Measurements from ENCODE around the gene HOXD3. TPM values are rescaled to one million over a fixed set of nuclear protein-coding genes. Genes with fewer than 3 reads are reported as not detected.

HOXD3 gene
- total and polyA plus RNA-seq, 2 donors (not counting 1 experiment from before 2014, with no cell fraction given): not detected

GRCh38 chr2:176164201-176164600 is 7.1 kb downstream of the HOXD3 start:
- Histone ChIP-seq H3K4me1 (ENCODE audit: control insufficient read depth, extremely low read depth, insufficient read depth, low read length) (no peaks in the 10 kb centered on the region), H3K4me2 (ENCODE audit: extremely low read depth, insufficient read depth, low read length) (no peak overlapping the region), H3K79me2 (ENCODE audit: control insufficient read depth, insufficient read depth, low read length) (no peaks in the 10 kb centered on the region), H3K9ac (ENCODE audit: insufficient read depth, low read length) (no peak overlapping the region), H3K4me3 (replicated peaks in 1 of 4; ENCODE audit: control extremely low read depth in 1 of 4, insufficient read depth in 1 of 4, low read depth in 3 of 4, low read length in 4 of 4) (no peak overlapping the region), H3K36me3 (ENCODE audit: control insufficient read depth, insufficient read depth, low read length) (no peaks in the 10 kb centered on the region), H2AFZ (ENCODE audit: low read length) (no peak overlapping the region), H4K20me1 (ENCODE audit: control insufficient read depth, extremely low read depth, insufficient read depth, low read length) (no peaks in the 10 kb centered on the region), H3K27me3 (ENCODE audit: control insufficient read depth, insufficient read depth, low read length) (peaks cover 67% of the 10 kb centered on the region), H3K27ac (ENCODE audit: insufficient read depth, low read length) (no peak overlapping the region), H3K9me3 (ENCODE audit: control insufficient read depth, insufficient read depth, low read depth, low read length) (no peaks in the 10 kb centered on the region)
- TF ChIP-seq EZH2 (IDR thresholded peaks at IDR 0.05; ENCODE audit: low read length, missing control alignments): no peak
- no peak for TF ChIP-seq CTCF (conservative IDR thresholded peaks at IDR 0.05 in 1 of 2, IDR thresholded peaks at IDR 0.05 in 1 of 2; ENCODE audit: low read depth in 1 of 2, low read length in 2 of 2)
- DNase-seq (ENCODE audit: low read depth in 2 of 2): no peak

- Histone ChIP-seq H3K9ac (ENCODE audit: insufficient read depth, low read length) (no peak overlapping the region), H3K79me2 (ENCODE audit: control insufficient read depth, insufficient read depth, low read length) (no peaks in the 10 kb centered on the region), H4K20me1 (ENCODE audit: control insufficient read depth, extremely low read depth, insufficient read depth, low read length) (no peaks in the 10 kb centered on the region), H3K9me3 (ENCODE audit: control insufficient read depth, insufficient read depth, low read depth, low read length) (no peaks in the 10 kb centered on the region), H3K4me3 (replicated peaks in 1 of 4; ENCODE audit: control extremely low read depth in 1 of 4, insufficient read depth in 1 of 4, low read depth in 3 of 4, low read length in 4 of 4) (no peak overlapping the region), H3K27ac (ENCODE audit: insufficient read depth, low read length) (no peak overlapping the region), H2AFZ (ENCODE audit: low read length) (no peak overlapping the region), H3K27me3 (ENCODE audit: control insufficient read depth, insufficient read depth, low read length) (peaks cover 62% of the 10 kb centered on the region), H3K4me1 (ENCODE audit: control insufficient read depth, extremely low read depth, insufficient read depth, low read length) (no peaks in the 10 kb centered on the region), H3K4me2 (ENCODE audit: extremely low read depth, insufficient read depth, low read length) (no peak overlapping the region), H3K36me3 (ENCODE audit: control insufficient read depth, insufficient read depth, low read length) (no peaks in the 10 kb centered on the region)
- TF ChIP-seq EZH2 (IDR thresholded peaks at IDR 0.05; ENCODE audit: low read length, missing control alignments): peak; percentile 73
- TF ChIP-seq CTCF (conservative IDR thresholded peaks at IDR 0.05 in 1 of 2, IDR thresholded peaks at IDR 0.05 in 1 of 2; ENCODE audit: low read depth in 1 of 2, low read length in 2 of 2): no peak
- DNase-seq (ENCODE audit: low read depth in 2 of 2): peak in 1 of 2 donors; percentile 88
Measured at GRCh38 chr2:176164611-176165369, 7.7 kb downstream of the HOXD3 start.

GRCh38 chr2:176165370-176166050 is 8.4 kb downstream of the HOXD3 start:
- no peaks in the 10 kb centered on the region for H3K4me1 ChIP-seq (ENCODE audit: control insufficient read depth, extremely low read depth, insufficient read depth, low read length)
- no peak for TF ChIP-seq CTCF (conservative IDR thresholded peaks at IDR 0.05 in 1 of 2, IDR thresholded peaks at IDR 0.05 in 1 of 2; ENCODE audit: low read depth in 1 of 2, low read length in 2 of 2)
- no peak for TF ChIP-seq EZH2 (IDR thresholded peaks at IDR 0.05; ENCODE audit: low read length, missing control alignments)
- peaks cover 55% of the 10 kb centered on the region for H3K27me3 ChIP-seq (ENCODE audit: control insufficient read depth, insufficient read depth, low read length)
- no peak overlapping the region for H3K4me3 ChIP-seq (replicated peaks in 1 of 4; ENCODE audit: control extremely low read depth in 1 of 4, insufficient read depth in 1 of 4, low read depth in 3 of 4, low read length in 4 of 4)
- no peak overlapping the region for H2AFZ ChIP-seq (ENCODE audit: low read length)
- H3K27ac ChIP-seq (ENCODE audit: insufficient read depth, low read length): no peak overlapping the region
- H3K4me2 ChIP-seq (ENCODE audit: extremely low read depth, insufficient read depth, low read length): no peak overlapping the region
- no peak overlapping the region for H3K9ac ChIP-seq (ENCODE audit: insufficient read depth, low read length)
- no peaks in the 10 kb centered on the region for H3K36me3 ChIP-seq (ENCODE audit: control insufficient read depth, insufficient read depth, low read length)
- no peaks in the 10 kb centered on the region for H4K20me1 ChIP-seq (ENCODE audit: control insufficient read depth, extremely low read depth, insufficient read depth, low read length)
- no peaks in the 10 kb centered on the region for H3K79me2 ChIP-seq (ENCODE audit: control insufficient read depth, insufficient read depth, low read length)
- peak in 1 of 2 donors; percentile 81 for DNase-seq (ENCODE audit: low read depth in 2 of 2)
- H3K9me3 ChIP-seq (ENCODE audit: control insufficient read depth, insufficient read depth, low read depth, low read length): no peaks in the 10 kb centered on the region

Data from fibroblast of lung (primary cell).